DND-41 (cell line): ENCODE results near the gene CCDC148.

ENCODE experiments used
- ATAC-seq: fragments of 200-7000 bp; cut with Tn5 transposase; 3 replicates; pipeline ENCODE4 v1.9.1; 2021; ENCODE audit warnings: low read depth; ENCODE audit not compliant: insufficient read depth
- DNase-seq: peaks from one replicate; pipeline ENCODE4 v3.0.0-alpha.2; 2020
- H2AFZ ChIP-seq: 2 replicates; pipeline ENCODE4 v1.6.0; 2012; ENCODE audit warnings: low read depth, low read length
- H3K27ac ChIP-seq: 2 replicates; pipeline ENCODE4 v1.5.1; 2012; ENCODE audit warnings: low read length, inconsistent platforms
- H3K27me3 ChIP-seq: fragments of 200-600 bp; sonication (generic); 2 replicates; pipeline ENCODE4 v1.6.0; 2012; ENCODE audit warnings: low read length, mild to moderate bottlenecking, inconsistent platforms; ENCODE audit not compliant: insufficient read depth, poor library complexity
- H3K36me3 ChIP-seq: 2 replicates; pipeline ENCODE4 v1.5.1; 2012; ENCODE audit warnings: low read length, inconsistent platforms; ENCODE audit not compliant: insufficient read depth
- H3K4me1 ChIP-seq: 2 replicates; pipeline ENCODE4 v1.5.1; 2012; ENCODE audit warnings: mild to moderate bottlenecking, low read length; ENCODE audit not compliant: insufficient read depth
- H3K4me2 ChIP-seq: 2 replicates; pipeline ENCODE4 v1.6.0; 2012; ENCODE audit warnings: mild to moderate bottlenecking, moderate library complexity, low read length, inconsistent platforms; ENCODE audit not compliant: insufficient read depth
- H3K4me3 ChIP-seq, 2 experiments: fragments of 200-600 bp in 1 of 2; shearing (Covaris generic) in 1 of 2; 2 replicates each; pipeline ENCODE4 v1.5.1; 2012 to 2016; ENCODE audit warnings: inconsistent platforms in 2 of 2, low read length in 2 of 2, mild to moderate bottlenecking in 2 of 2, low read depth in 1 of 2, moderate library complexity in 1 of 2
- H3K79me2 ChIP-seq: 2 replicates; pipeline ENCODE4 v1.6.0; 2012; ENCODE audit warnings: low read length, inconsistent platforms; ENCODE audit not compliant: insufficient read depth
- H3K9ac ChIP-seq: 2 replicates; pipeline ENCODE4 v1.6.0; 2012; ENCODE audit warnings: low read depth, mild to moderate bottlenecking, inconsistent platforms, low read length, moderate library complexity
- H3K9me3 ChIP-seq: 2 replicates; pipeline ENCODE4 v1.5.1; 2012; ENCODE audit warnings: low read length, moderate library complexity, mild to moderate bottlenecking, inconsistent platforms; ENCODE audit not compliant: insufficient read depth, severe bottlenecking
- H4K20me1 ChIP-seq: 2 replicates; pipeline ENCODE4 v1.6.0; 2012; ENCODE audit warnings: low read length; ENCODE audit not compliant: insufficient read depth
- CTCF ChIP-seq: IDR thresholded peaks from 2 replicates; pipeline ENCODE4 v1.5.1; 2012; ENCODE audit warnings: borderline replicate concordance, low read length, moderate library complexity, mild to moderate bottlenecking; ENCODE audit not compliant: poor library complexity, severe bottlenecking; ENCODE audit errors: extremely low read depth
- EZH2 ChIP-seq: IDR thresholded peaks from 3 replicates; pipeline ENCODE4 v1.6.1; 2012; ENCODE audit warnings: borderline replicate concordance, low read depth, mild to moderate bottlenecking, moderate library complexity, low read length, inconsistent platforms; ENCODE audit not compliant: severe bottlenecking

CCDC148 gene

GRCh38 chr2:158134055-158134454, 322.5 kb downstream of the CCDC148 start:
- H2AFZ ChIP-seq, result no peak overlapping the region
- no peaks in the 10 kb centered on the region for H3K9me3 ChIP-seq
- TF ChIP-seq EZH2 (no peak), CTCF (no peak)
- no peaks in the 10 kb centered on the region for H3K79me2 ChIP-seq
- H3K36me3 ChIP-seq, result no peaks in the 10 kb centered on the region
- H3K4me1 ChIP-seq, result no peaks in the 10 kb centered on the region
- no peak overlapping the region for H3K9ac ChIP-seq
- no peak overlapping the region for H3K4me2 ChIP-seq
- H4K20me1 ChIP-seq, result no peaks in the 10 kb centered on the region
- DNase-seq, result no peak
- H3K27ac ChIP-seq, result no peak overlapping the region
- no peaks in the 10 kb centered on the region for H3K27me3 ChIP-seq
- no peak for ATAC-seq
- H3K4me3 ChIP-seq, result no peak overlapping the region

- Histone ChIP-seq H3K79me2 (no peaks in the 10 kb centered on the region), H3K4me3 (no peak overlapping the region), H3K9ac (no peak overlapping the region), H3K27me3 (peaks cover 4% of the 10 kb centered on the region), H3K4me2 (no peak overlapping the region), H3K36me3 (no peaks in the 10 kb centered on the region), H3K4me1 (no peaks in the 10 kb centered on the region), H3K27ac (no peak overlapping the region), H4K20me1 (no peaks in the 10 kb centered on the region), H3K9me3 (no peaks in the 10 kb centered on the region), H2AFZ (no peak overlapping the region)
- no peak for ATAC-seq
- no peak for TF ChIP-seq CTCF
- TF ChIP-seq EZH2, result no peak
- DNase-seq, result no peak
These were observed 324.5 kb downstream of the CCDC148 start for GRCh38 chr2:158131919-158132566.

- H3K9me3 ChIP-seq, result no peaks in the 10 kb centered on the region
- no peak overlapping the region for H3K4me2 ChIP-seq
- H3K27me3 ChIP-seq, result peaks cover 4% of the 10 kb centered on the region
- H3K4me3 ChIP-seq, result no peak overlapping the region
- no peak for ATAC-seq
- no peak overlapping the region for H3K9ac ChIP-seq
- no peak overlapping the region for H2AFZ ChIP-seq
- no peaks in the 10 kb centered on the region for H4K20me1 ChIP-seq
- no peak for DNase-seq
- no peaks in the 10 kb centered on the region for H3K36me3 ChIP-seq
- H3K79me2 ChIP-seq, result no peaks in the 10 kb centered on the region
- no peak overlapping the region for H3K27ac ChIP-seq
- TF ChIP-seq CTCF (no peak), EZH2 (no peak)
- no peaks in the 10 kb centered on the region for H3K4me1 ChIP-seq
These were observed 325.1 kb downstream of the CCDC148 start for GRCh38 chr2:158131483-158131912.
